HG03103 (cell line): ENCODE data around the gene UCHL3.
"Not testable (repeated sequence)": the region's sequence is repeated elsewhere in the genome, so short reads cannot be mapped to it uniquely, and the experiment has no call there.

Source experiments
- ATAC-seq: cut with Tn5 transposase; IDR thresholded peaks from one replicate; pipeline ENCODE4 v1.9.1; 2021; ENCODE audit warnings: low read depth; ENCODE audit not compliant: unreplicated experiment

The UCHL3 gene

GRCh38 chr13:75545386-75545785 is 4.2 kb upstream of the UCHL3 start:
- not testable (repeated sequence) for ATAC-seq

GRCh38 chr13:75547917-75548316 is 1.7 kb upstream of the UCHL3 start:
- ATAC-seq, result no peak

- no peak for ATAC-seq
These were observed 572 bp downstream of the UCHL3 start for GRCh38 chr13:75550159-75550567.

GRCh38 chr13:75554464-75554863 is 4.9 kb downstream of the UCHL3 start:
- ATAC-seq, result no peak

- no peak for ATAC-seq
These were observed 5.4 kb downstream of the UCHL3 start for GRCh38 chr13:75554981-75555380.

GRCh38 chr13:75555836-75556235 is 6.2 kb downstream of the UCHL3 start:
- ATAC-seq, result no peak

- no peak for ATAC-seq
These were observed 7.4 kb downstream of the UCHL3 start for GRCh38 chr13:75556961-75557360.

GRCh38 chr13:75558145-75558840 is 8.7 kb downstream of the UCHL3 start:
- no peak for ATAC-seq

- ATAC-seq, result no peak
These were observed 17.1 kb downstream of the UCHL3 start for GRCh38 chr13:75566658-75567057.

- no peak for ATAC-seq
These were observed 20.0 kb downstream of the UCHL3 start for GRCh38 chr13:75569576-75569975.

GRCh38 chr13:75579529-75579928 is 29.9 kb downstream of the UCHL3 start:
- no peak for ATAC-seq

- ATAC-seq, result no peak
These were observed 32.5 kb downstream of the UCHL3 start for GRCh38 chr13:75581874-75582640.

- no peak for ATAC-seq
These were observed 33.5 kb downstream of the UCHL3 start for GRCh38 chr13:75583091-75583490.

GRCh38 chr13:75585153-75585552 is 35.6 kb downstream of the UCHL3 start:
- ATAC-seq, result no peak

- no peak for ATAC-seq
These were observed 38.1 kb downstream of the UCHL3 start for GRCh38 chr13:75587679-75588078.

- ATAC-seq, result no peak
These were observed 47.1 kb downstream of the UCHL3 start for GRCh38 chr13:75596657-75597182.

- no peak for ATAC-seq
These were observed 50.8 kb downstream of the UCHL3 start for GRCh38 chr13:75600371-75600770.

GRCh38 chr13:75603038-75603437 is 53.4 kb downstream of the UCHL3 start:
- no peak for ATAC-seq

- ATAC-seq, result no peak
These were observed 57.9 kb downstream of the UCHL3 start for GRCh38 chr13:75607447-75607846.

- no peak for ATAC-seq
These were observed 60.9 kb downstream of the UCHL3 start for GRCh38 chr13:75610466-75610865.

- ATAC-seq, result no peak
These were observed 62.8 kb downstream of the UCHL3 start for GRCh38 chr13:75612354-75612753.

GRCh38 chr13:75617230-75617629 is 67.6 kb downstream of the UCHL3 start:
- ATAC-seq, result no peak
